Measurements from ENCODE around the gene RALGAPA2.

RALGAPA2 gene

DNA sequence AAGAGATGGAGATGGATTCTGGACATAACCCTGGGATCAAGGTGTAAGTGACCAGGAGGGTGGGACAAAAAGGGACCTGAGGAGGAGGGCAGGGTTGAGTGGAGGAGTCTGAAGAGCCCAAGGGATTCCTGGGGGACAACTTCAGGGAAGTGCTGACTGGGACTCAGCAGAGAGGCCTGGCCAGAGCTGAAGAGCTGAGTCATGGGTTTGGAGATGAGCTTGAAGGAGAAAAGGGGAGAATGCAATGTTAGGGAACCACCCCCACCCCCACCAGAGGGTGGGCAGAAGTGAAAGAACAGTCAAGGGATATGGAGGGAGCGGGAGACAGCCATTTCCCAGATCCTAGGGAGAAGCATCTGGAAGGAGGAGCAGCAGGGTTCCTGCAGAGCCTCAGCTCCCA, 289.3 kb downstream of the RALGAPA2 start:
- no peak for DNase-seq

DNA sequence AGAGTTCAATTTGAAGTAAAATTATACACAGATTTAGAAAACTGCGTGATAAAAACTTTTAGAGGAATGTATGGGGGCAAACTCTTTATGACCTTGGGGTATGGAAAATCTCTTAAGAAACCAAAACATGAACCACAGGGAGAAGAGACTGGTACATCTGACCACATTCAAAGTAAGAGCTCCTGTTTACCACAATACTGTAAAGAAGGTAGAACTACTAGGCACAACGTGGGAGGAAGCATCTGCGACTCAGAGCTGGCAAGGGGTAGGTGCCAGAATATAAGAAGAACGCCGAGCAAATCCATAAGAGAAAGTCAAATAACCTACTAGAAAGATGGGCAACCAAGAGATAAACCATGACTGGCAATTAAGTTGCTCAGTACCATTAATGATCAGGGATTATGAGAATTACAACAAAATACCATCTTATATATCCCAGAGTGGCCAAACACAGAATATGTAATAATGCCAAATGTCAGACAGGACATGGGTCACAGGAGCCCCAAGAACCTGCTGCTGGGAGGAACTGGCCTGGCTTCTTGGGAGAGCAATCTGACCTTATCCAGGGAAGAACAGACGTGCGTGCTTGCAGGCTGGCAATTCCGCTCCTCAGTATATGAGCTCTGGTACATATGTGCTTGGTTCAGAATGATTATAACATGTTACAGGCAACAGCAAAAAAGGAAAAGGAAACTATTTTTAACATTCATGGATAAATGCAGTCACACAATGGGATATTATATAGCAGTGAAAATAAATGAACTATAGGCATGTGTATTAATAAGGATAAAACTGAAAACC, 294.4 kb downstream of the RALGAPA2 start:
- DNase-seq, result no peak

DNA sequence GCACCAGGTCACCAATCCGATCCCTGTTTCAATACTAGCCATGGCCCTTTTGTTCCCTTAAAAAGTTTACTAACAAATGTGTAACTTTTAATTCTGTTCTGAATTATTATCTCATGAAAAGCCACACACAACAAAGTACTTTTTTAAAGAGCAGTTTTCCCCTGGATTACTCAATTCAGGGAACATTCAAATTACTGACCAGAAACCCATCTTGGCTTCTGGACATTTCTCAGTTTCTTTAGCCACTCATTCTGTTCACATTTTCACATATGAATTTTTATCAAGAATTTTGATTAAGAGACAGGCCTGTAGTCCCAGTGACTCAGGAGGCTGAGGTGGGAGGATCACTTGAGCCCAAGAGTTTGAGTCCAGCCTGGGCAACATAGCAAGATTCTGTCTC, 297.1 kb downstream of the RALGAPA2 start:
- DNase-seq, result no peak

DNA sequence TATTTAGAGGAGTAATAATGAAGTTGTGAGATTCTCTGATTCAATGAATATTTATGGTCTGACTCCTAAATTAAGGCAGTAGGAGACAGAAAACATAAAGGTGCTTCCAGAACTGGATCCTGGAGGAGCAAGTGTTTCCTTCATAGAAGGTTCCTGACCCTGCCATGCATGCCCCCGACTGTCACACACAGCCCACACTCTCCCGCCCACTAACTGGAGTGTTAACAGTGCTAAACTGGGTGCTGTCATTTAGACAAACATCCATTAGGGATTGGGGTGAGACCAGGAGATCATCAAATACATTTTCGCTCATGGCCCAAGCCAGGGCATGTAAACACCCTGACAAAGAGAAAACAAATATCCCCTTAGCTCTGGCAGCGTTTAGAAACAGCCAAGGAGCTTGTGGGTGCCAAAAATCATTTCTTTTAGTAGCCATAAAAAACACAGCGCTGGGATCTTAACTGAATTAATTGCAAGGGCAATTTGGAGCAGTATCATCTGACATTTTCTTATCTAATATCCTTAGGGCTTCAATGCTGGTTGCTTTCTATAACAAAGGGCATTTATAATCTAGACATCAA, 297.7 kb downstream of the RALGAPA2 start:
- DNase-seq, result no peak

DNA sequence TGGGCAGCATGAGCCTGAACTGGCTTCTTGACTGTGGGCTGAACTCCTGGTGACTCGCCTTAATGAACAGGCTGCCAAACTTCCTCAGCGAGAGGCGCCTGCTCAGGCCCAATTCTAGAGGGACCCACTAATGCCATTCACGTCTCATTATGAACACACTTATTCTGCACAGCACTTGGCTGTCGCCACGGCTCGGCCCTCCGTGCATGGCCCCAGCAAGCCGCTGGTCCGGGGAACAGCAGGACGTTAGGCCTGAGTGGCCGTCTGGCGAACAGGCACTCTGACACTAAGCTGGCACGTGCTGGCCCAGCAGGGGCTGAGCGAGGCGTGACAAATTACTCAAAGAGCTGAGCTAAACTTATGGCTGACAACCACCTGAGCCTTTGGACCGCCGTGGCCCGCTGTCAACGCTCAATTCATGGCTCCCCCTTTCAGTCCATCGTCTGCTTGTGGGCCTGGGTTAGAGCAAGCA, 298.6 kb downstream of the RALGAPA2 start:
- DNase-seq, result no peak

DNA sequence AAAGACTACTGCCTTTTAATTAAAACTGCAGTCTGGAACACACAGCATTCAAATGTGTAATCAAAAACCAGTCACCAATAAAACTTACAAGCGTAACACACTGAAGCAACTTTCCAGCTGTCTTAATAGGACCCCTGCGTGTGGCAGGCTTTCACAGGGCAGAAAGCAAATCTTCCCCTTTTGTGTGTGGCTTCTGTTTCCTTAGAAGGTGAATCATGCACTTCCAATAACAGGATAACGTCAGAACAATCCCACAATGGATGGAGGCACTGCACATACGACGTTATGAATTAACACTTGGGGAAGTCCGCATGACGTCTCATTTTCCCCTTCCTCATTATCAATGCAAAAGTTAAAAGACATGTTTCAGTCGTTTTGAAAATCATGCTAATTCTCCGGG, 299.7 kb downstream of the RALGAPA2 start:
- no peak for DNase-seq

DNA sequence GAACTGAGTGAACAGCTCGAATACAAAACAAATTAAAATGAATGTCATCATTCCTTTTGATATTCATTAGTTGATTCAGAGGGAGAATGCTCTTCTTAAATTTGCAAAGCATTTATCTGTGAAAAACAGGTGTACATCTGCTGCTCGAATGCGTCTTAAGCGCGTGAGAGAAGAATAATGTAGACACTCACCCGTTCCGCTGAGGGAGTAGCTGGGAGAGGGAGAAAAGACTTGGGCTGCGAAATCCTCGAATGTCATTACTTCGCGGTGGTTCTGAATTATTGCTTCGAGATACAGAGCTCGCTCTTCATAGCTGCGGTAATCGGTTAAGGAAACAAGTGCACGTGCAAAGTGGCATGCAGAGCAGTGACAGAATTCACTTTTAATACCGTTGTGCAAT, 300.6 kb downstream of the RALGAPA2 start:
- no peak for DNase-seq

DNA sequence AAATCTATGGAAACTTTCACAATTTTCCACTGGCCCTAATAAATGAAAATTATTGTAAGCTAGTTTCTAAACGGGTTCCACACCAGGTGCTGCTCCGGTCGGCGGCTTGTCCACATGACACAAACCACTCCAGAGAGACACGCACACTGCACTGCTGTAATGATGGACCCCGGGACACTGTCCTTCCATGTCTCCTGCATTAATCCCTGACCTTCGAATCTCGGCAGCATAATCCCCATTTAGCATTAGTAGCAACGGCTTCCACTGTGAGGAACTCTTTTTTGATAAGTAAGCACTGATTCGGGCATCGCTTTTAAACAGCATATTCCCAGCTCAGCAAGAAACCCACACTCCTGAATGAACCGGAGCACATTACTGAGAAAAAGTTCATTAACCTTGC, 301.0 kb downstream of the RALGAPA2 start:
- peak; percentile 61 to 76 for DNase-seq

DNA sequence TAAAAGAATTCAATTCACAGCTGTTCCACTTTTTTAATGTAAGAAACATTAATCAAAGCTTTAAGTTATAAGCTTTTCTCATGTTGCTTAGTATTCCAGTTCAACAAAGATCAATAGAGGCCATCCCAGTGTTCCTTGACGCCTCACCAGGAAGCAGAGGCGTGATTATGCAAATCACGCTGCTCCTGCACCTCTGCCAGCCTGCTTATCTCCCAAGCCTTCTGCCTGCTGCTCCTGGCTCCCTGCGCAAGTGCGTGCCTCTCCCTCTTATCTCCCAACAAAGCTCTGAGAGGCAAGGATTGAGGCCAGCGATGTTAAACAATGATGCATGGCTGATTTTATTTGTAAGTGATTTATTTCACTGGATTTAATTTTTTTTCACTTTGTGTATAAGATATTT, 301.8 kb downstream of the RALGAPA2 start:
- peak; percentile 88 to 95 for DNase-seq

DNA sequence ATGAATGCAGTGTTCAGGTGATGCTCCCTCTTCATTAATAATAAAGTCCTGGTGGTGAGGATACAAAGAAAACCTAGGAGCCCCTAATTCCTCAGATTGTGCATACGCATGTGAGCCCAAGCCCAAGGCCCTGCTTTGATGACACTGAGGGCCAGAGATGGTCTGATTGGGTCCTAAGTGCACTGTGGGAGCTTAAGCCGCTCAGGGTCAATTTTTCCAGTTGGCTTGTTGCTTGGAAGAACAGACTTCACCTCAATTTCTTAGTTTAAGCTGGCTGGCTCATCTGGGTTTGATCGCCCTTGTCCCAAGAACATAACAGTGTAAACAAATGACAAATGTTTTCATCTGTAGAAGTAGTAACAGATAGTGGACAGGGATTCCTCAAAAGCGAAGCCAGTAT, 303.1 kb downstream of the RALGAPA2 start:
- no peak for DNase-seq

DNA sequence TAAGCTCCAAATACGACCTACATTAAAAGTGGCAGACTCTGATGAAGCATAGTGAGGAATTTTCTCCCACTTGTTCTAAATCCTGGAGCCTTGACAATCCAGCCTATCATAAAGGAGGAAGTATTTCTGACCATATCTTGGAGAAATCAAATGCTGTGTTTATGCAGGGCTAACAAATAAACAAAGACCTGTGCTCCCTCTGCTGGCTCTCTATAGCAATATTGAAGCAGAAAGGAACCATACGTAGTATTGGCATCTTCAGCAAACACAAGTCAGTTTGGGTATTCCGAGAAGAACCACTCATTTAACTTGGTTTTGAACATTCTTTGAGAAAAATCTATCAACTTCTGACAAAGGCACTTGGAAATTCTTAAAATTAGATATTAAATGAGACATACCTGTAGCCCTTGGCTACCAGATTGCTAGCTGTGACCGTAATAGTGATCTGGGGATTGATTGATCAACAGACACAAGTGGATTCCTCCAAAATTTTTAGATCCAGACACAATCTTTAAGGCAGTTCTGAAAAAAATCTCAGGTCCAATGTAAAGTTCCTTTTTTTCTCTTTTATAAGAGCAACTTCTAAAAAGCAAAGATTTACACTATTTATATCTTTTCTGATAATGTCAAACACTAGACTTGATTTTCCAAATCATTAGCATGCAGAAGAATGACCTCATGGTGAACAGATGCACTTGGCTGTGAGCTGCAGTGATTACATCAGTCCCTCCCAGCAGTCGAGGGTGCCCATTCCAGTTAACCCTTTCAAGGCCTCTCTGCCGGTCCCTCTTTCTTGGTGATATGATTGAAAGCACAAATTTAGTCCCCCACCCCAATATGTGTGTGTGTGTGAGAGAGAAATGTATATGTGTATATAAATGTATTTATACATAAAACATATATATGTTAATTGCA, 304.3 kb downstream of the RALGAPA2 start:
- peak; percentile 56 to 80 for DNase-seq

DNA sequence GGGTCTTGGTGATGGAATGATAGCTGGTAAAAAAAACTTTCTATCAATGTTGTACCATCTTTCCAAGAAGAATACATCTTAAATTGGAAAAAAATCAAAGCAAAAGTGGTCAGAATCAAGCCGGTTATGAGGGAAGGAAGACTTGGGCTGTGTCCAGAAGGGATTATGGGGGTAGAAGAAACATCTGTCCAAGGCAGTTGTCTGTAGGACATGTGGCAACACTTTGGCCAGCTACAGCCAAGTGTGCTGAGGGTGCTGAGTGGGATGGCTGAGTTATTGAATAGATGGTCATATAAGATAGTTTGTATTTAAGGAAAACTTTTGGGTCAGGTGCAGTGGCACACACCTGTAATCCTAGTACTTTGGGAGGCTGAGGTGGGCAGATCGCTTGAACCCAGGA, 306.1 kb downstream of the RALGAPA2 start:
- no peak for DNase-seq

DNA sequence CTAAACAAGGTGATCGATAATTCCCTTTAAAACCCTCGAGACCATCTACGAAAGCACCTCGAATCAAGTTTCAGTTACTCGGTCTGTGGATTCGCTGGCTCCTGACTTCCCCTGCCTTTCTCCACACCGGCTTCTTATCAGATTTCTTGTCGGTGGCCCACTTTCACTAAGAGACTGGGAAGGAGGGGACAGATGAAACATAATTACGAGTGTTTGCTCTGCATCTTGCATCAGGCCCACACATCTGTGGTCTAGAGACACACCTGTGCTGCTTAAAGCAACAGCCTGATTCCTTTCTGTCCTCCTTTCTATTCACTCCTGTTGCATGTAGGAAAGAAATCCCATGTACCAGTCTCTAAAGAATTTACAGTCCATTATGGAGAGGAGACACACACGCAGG, 306.8 kb downstream of the RALGAPA2 start:
- no peak for DNase-seq

DNA sequence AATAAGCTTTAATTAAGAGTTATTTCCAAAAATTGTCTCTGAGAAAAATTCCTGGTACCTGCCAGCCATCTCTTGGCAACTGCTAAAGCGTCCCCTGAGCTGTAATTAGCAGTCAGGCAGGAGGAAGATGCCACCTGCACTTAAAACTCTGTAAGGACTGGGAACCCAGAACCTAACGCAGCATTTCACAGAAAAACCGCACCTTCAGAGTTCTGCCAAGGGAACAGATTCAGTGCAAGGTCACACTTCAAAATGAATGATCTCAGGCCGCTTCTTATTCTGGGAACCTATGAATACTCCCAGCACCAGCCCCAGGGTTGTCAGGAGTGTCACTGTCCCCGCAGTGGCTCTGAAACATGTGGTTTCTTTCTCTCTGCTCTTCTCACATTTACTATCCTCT, 307.8 kb downstream of the RALGAPA2 start:
- no peak for DNase-seq

DNA sequence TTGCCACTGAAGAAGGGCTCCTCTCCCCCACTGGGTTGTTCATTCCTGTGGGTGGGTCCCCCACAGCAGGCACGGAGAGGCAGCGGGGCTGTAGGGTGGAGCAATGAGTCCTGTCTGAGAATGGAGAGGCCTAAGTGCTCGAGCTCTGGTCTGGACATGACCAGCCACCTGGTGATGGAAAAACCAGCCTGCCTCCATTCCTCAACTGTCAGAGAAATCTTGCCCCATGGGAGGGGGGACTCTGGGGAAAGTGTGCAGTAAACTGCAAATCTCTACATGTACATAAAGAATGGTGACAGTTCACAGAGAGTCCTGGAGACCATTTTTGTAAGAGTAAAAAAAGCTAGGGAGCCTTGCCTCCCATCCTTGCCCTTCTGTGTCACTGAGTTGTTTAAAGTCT, 310.5 kb downstream of the RALGAPA2 start:
- no peak for DNase-seq

DNA sequence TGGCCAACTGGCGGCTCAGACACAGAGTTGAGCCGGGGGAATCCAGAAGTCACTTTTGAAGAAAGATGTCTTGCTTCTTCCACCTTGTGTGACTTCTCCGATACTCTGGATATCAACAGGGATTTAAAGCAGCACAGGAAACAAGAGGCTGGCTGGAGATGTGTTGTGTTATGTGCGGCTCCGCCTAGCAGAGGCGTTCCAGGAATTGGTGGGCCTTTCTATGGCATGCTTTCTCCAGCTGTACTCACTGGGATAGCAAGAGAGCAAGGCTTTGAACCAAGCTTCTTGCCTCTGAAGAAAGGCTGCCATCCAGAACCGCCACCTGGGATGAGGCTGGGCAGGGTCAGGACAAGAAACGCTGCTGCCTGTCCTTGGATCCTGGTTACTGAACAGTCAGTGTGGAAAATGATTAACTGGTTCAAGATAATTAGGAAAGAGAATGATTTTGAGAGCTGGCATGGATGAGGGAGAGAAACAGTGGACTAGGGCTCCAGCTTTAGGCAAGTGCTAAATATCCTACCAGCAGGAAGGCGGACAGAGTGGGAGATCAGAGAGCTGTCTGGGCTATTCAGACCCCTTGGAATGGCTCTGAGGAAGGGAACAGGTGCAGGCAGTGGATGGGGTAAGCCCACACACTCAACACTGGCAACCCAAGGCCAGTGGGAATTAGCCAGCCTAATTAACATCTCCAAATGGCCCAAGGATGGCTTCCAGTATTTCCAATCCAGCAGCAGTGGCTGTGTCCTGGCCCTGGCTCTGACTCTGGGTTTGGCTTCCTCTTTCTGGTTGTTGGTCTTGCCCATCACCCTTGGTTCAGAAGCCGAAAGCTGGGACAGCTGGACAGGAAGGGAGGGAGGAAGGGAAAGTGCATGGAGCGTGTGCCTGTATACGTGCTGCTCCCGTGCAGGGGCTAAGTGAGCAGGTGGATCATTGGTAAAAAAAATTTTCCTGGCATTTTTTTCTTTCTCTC, 312.6 kb downstream of the RALGAPA2 start:
- no peak for DNase-seq

DNA sequence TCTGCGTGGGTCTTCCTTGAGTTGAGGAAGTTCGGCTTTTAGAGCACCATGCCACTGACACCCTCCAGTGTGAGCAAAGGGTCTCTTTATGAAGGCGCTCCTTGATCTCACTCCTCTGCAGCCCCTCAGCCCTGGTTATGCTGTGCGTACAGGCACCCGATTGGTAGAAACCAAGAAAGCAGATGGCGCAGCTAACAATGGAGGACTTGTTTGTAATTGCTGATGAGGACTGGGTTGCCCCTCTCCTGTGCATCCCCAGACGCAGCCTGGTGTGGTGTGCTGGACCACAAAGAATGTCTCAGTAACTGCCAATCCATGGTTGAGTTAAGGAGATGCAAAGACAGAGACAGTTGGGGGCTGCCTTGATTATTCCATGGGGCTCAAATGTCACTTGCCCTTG, 314.3 kb downstream of the RALGAPA2 start:
- DNase-seq, result no peak

DNA sequence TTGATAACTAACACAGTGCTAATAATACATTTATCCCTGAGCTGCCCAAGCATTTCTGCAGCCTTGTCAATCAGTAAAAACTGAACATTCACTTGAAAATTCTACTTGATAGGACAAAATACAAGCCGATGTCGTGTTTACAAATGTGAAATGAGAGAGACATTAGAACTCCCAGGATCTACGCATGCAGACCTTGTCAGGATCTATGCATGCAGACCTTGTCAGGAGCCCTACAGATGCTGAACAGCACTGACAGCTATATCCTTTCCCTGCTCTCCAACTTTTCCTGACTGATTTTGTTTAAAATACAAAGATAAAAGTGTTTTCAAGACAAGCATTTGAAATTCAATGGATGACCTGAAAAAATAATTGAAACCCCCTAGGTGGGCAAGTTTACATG, 315.6 kb downstream of the RALGAPA2 start:
- peak in 1 of 2 experiments; percentile 18 for DNase-seq

DNA sequence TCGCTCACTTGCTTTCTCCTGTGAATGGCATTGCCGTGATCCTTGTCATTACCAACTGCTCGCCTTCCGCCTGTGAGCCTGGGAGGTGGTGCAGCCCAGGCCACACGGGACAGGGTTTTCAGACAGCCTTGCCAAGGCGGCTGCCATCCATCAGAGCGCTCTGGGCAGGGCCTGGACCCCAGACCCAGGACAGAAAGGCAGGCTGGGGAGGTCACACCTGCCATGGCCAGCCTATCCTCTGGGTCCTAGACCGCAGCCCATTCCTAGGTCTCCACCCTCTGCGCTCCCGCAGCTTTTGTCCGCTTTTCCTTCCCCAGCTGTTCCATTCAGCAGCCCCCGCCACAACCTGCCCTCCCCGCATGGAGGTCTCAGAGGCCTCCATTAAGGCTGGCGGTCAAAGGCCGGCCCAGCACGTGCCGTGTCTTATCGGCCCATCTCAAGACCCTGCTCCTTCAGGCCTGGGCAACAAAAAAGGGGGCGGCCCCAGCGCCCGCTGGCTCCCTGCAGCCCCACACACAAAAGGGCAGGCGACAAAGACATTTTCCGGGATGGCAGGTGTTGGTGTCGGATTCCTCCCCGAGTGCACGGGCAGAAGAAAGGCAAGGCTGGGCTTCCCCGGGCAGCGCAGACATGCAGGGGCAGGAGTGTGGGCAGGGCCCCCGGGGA, 316.4 kb downstream of the RALGAPA2 start:
- DNase-seq, result peak; percentile 87 to 88

DNA sequence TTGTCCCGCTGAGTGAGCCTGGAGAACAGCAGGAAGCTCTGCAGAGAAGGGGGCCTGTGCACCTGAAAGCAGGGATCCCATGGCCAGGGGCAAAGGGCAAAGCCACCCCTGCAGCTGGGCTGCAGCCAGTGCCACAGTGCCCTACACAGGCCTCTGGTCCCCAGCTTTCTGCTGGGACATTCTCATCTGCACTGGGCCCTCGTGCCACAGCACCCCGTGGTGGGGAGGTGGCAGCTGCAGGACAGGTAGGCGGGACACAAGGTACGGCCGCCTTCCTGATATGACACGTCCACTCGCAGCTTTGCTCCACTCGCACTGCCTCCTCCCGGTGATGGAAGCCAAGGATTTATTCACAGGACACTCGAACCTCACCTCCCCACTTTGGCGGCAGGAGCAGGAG, 317.4 kb downstream of the RALGAPA2 start:
- DNase-seq, result no peak

DNA sequence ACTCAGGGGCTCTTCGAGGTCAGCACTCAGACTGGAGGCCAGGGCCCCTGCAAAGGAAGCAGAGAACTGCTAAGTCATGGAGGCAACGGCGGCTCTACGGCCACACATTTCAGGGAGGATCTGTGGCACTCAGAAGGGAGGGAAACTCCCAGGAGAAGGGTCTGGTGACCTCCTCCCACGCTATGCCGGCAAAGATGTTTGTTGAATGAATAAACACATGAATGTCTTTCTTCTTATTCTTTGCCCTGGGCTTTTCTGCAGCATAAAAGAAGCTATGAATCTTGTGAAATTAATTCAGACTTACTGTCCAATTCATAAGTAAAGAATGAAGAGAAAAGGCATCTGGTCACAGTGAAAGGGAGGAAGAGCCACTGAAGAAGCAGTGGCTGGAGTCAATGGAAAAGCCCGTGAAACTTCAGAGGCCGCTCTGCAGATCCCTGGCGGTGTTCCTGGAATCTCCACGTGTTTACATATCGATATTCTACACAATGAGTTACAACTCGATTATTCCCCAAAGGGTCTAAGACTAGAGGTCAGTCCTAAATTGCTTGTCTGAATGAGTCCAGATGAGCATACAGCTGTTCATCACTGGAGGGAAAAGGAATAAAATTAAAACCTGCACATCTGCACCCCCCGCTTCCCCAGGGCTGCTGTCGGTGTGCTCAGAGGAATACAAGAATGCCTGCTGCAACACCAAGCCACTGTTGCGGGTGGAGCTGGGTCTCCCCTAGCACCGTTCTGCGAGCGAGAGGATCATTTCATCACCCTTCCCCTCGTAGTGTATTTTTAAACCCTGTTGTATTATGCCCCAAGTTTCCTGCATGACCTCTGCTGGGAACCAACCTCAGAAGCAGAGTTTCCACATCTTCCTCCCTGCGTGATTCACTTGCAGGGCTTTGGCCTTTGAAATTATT, 319.0 kb downstream of the RALGAPA2 start:
- no peak for DNase-seq

Measured in SHP77 (cell line).